CD4-positive, CD25-positive, alpha-beta regulatory T cell (primary cell): ENCODE measurements around the gene MPPE1. TPM values are rescaled to one million over a fixed set of nuclear protein-coding genes. Genes with fewer than 3 reads are reported as not detected.

ENCODE experiments used
- ATAC-seq, 2 donors: fragments of 150-1000 bp; cut with Tn5 transposase; one replicate each; pipeline ENCODE4 v1.10.0; 2021; ENCODE audit warnings: low read depth in 2 of 2, moderate number of reproducible peaks in 2 of 2, moderate library complexity in 1 of 2
- DNase-seq, 3 donors: peaks; one replicate each; pipeline versions ENCODE4 v3.0.0 to v3.0.0-alpha.2; 2012 to 2022; ENCODE audit warnings: mixed read lengths in 1 of 3
- H3K27ac ChIP-seq: one replicate; pipeline ENCODE4 v1.7.0; 2013; ENCODE audit warnings: mild to moderate bottlenecking, low read length; ENCODE audit not compliant: insufficient read depth, poor library complexity, severe bottlenecking
- H3K27me3 ChIP-seq: one replicate; pipeline ENCODE4 v1.7.0; 2013; ENCODE audit warnings: low read length; ENCODE audit not compliant: control insufficient read depth, insufficient read depth
- H3K36me3 ChIP-seq: one replicate; pipeline ENCODE4 v1.7.0; 2013; ENCODE audit warnings: mild to moderate bottlenecking, low read length, moderate library complexity; ENCODE audit not compliant: control insufficient read depth, insufficient read depth
- H3K4me1 ChIP-seq: 2 replicates; pipeline ENCODE4 v1.7.0; 2013; ENCODE audit warnings: mild to moderate bottlenecking, low read length; ENCODE audit not compliant: insufficient read depth, control insufficient read depth, poor library complexity, severe bottlenecking
- H3K4me3 ChIP-seq: one replicate; pipeline ENCODE4 v1.7.0; 2013; ENCODE audit warnings: low read depth, mild to moderate bottlenecking, low read length, moderate library complexity
- H3K9me3 ChIP-seq, 2 experiments: 1 replicate in 1 of 2; 2 replicates in 1 of 2; pipeline ENCODE4 v1.7.0; 2013; ENCODE audit warnings: low read length in 2 of 2, mild to moderate bottlenecking in 1 of 2, moderate library complexity in 1 of 2; ENCODE audit not compliant: control insufficient read depth in 2 of 2
- H3K27ac Mint-ChIP-seq, 3 donors: one replicate each; pipeline ENCODE4 v1.8.0; 2020 to 2022; ENCODE audit warnings: mild to moderate bottlenecking in 3 of 3, mixed read lengths in 3 of 3, moderate library complexity in 2 of 3
- H3K27me3 Mint-ChIP-seq: one replicate; pipeline ENCODE4 v1.8.0; 2022; ENCODE audit warnings: mild to moderate bottlenecking, mixed read lengths
- H3K36me3 Mint-ChIP-seq: one replicate; pipeline ENCODE4 v1.8.0; 2020; ENCODE audit warnings: mixed read lengths
- H3K4me1 Mint-ChIP-seq, 4 donors: one replicate each; pipeline ENCODE4 v1.8.0; 2020 to 2022; ENCODE audit warnings: mixed read lengths in 4 of 4, mild to moderate bottlenecking in 1 of 4
- H3K4me3 Mint-ChIP-seq, 4 donors: one replicate each; pipeline ENCODE4 v1.8.0; 2020 to 2022; ENCODE audit warnings: mild to moderate bottlenecking in 4 of 4, mixed read lengths in 4 of 4, moderate library complexity in 3 of 4
- H3K9me3 Mint-ChIP-seq, 7 donors: one replicate each; pipeline ENCODE4 v1.8.0; 2020 to 2022; ENCODE audit warnings: mixed read lengths in 7 of 7, mild to moderate bottlenecking in 3 of 7, moderate library complexity in 2 of 7
- polyA plus RNA-seq, 4 donors: library from polyadenylated mRNA; unstranded; fragments of 300-500 nt; fragmentation: Illumina TruSeq; gene quantifications; one replicate each; pipeline ENCODE4 v1.2.3, GENCODE V29; 2021
- total RNA-seq: library from RNA; stranded (reverse); gene quantifications from one replicate; pipeline ENCODE4 v1.2.3, GENCODE V29; 2022

Gene MPPE1
- total RNA-seq (97.4 TPM), polyA plus RNA-seq (10 to 100 TPM; 40.9 to 63.2 (median 57.2) TPM)

- Mint-ChIP-seq H3K9me3 (no peaks in the 10 kb centered on the region), H3K4me3 (peak within 1 kb of the TSS; percentile 94 to 98 (median 96)), H3K4me1 (peaks cover 15 to 38% (median 25%) of the 10 kb centered on the region in 4 donors), H3K36me3 (peaks cover 4% of the 10 kb centered on the region), H3K27ac (peak within 1 kb of the TSS; percentile 95 to 96 (median 95)), H3K27me3 (no peaks in the 10 kb centered on the region)
- Histone ChIP-seq H3K27ac (peak within 1 kb of the TSS; percentile 92), H3K4me3 (peak within 1 kb of the TSS; percentile 93), H3K36me3 (peaks cover 10% of the 10 kb centered on the region), H3K4me1 (peaks cover 20% of the 10 kb centered on the region), H3K27me3 (no peaks in the 10 kb centered on the region), H3K9me3 (no peaks in the 10 kb centered on the region)
- ATAC-seq (peak; percentile 89 to 92), DNase-seq (peak; percentile 80 to 94 (median 86))
Observed at GRCh38 chr18:11908182-11909060, at the start of gene MPPE1. Gene MPPE1, minus strand, starts transcription at chr18:11908317. Its CDS starts 11,053 bp downstream, at chr18:11897264.

- Mint-ChIP-seq H3K27ac (no peak overlapping the region), H3K9me3 (peaks cover 0 to 12% (median 3%) of the 10 kb centered on the region in 7 donors), H3K36me3 (peaks cover 6% of the 10 kb centered on the region), H3K4me1 (no peaks in the 10 kb centered on the region), H3K27me3 (peaks cover 6% of the 10 kb centered on the region), H3K4me3 (no peak overlapping the region)
- no peaks in the 10 kb centered on the region for H3K4me1 ChIP-seq
- no peaks in the 10 kb centered on the region for H3K27me3 ChIP-seq
- ATAC-seq (no peak), DNase-seq (no peak)
- H3K4me3 ChIP-seq: no peak overlapping the region
- H3K27ac ChIP-seq: no peak overlapping the region
- peaks cover 11 to 13% of the 10 kb centered on the region in 2 experiments for H3K9me3 ChIP-seq
- no peaks in the 10 kb centered on the region for H3K36me3 ChIP-seq
Observed at GRCh38 chr18:11957636-11958035, 49.5 kb upstream of the MPPE1 start.

- Mint-ChIP-seq H3K27ac (no peak overlapping the region), H3K4me1 (no peaks in the 10 kb centered on the region), H3K4me3 (no peak overlapping the region), H3K36me3 (peaks cover 6% of the 10 kb centered on the region), H3K27me3 (peaks cover 4% of the 10 kb centered on the region), H3K9me3 (peaks cover 0 to 12% (median 3%) of the 10 kb centered on the region in 7 donors)
- H3K27me3 ChIP-seq: no peaks in the 10 kb centered on the region
- no peaks in the 10 kb centered on the region for H3K36me3 ChIP-seq
- no peaks in the 10 kb centered on the region for H3K4me1 ChIP-seq
- DNase-seq (no peak), ATAC-seq (no peak)
- no peak overlapping the region for H3K4me3 ChIP-seq
- H3K27ac ChIP-seq: no peak overlapping the region
- peaks cover 11 to 13% of the 10 kb centered on the region in 2 experiments for H3K9me3 ChIP-seq
Observed at GRCh38 chr18:11956371-11957308, 48.5 kb upstream of the MPPE1 start.

GRCh38 chr18:11955239-11956029 is 47.3 kb upstream of the MPPE1 start:
- peaks cover 6% of the 10 kb centered on the region for H3K36me3 Mint-ChIP-seq
- no peak overlapping the region for H3K4me3 ChIP-seq
- DNase-seq (no peak), ATAC-seq (no peak)
- H3K36me3 ChIP-seq: no peaks in the 10 kb centered on the region
- H3K9me3 Mint-ChIP-seq: peaks cover 0 to 12% (median 3%) of the 10 kb centered on the region in 7 donors
- H3K4me1 ChIP-seq: no peaks in the 10 kb centered on the region
- no peaks in the 10 kb centered on the region for H3K27me3 ChIP-seq
- no peak overlapping the region for H3K4me3 Mint-ChIP-seq
- peaks cover 11 to 13% of the 10 kb centered on the region in 2 experiments for H3K9me3 ChIP-seq
- H3K27ac Mint-ChIP-seq: peak overlapping the region in 1 of 3 donors; percentile 78
- H3K27me3 Mint-ChIP-seq: peaks cover 4% of the 10 kb centered on the region
- no peaks in the 10 kb centered on the region for H3K4me1 Mint-ChIP-seq
- H3K27ac ChIP-seq: no peak overlapping the region

- no peaks in the 10 kb centered on the region for H3K36me3 ChIP-seq
- no peaks in the 10 kb centered on the region for H3K4me1 ChIP-seq
- no peak overlapping the region for H3K27ac ChIP-seq
- Mint-ChIP-seq H3K4me1 (no peaks in the 10 kb centered on the region), H3K27ac (no peak overlapping the region), H3K9me3 (peaks cover 0 to 12% (median 3%) of the 10 kb centered on the region in 7 donors), H3K4me3 (no peak overlapping the region), H3K27me3 (peaks cover 4% of the 10 kb centered on the region), H3K36me3 (peaks cover 6% of the 10 kb centered on the region)
- no peak overlapping the region for H3K4me3 ChIP-seq
- ATAC-seq (no peak), DNase-seq (no peak)
- peaks cover 11 to 13% of the 10 kb centered on the region in 2 experiments for H3K9me3 ChIP-seq
- H3K27me3 ChIP-seq: no peaks in the 10 kb centered on the region
Observed at GRCh38 chr18:11953113-11953512, 45.0 kb upstream of the MPPE1 start.

- H3K9me3 Mint-ChIP-seq: peaks cover 0 to 2% (median 0%) of the 10 kb centered on the region in 7 donors
- Histone ChIP-seq H3K27ac (no peak overlapping the region), H3K4me1 (peaks cover 12% of the 10 kb centered on the region), H3K4me3 (no peak overlapping the region), H3K27me3 (no peaks in the 10 kb centered on the region), H3K9me3 (peaks cover 0 to under 1% of the 10 kb centered on the region in 2 experiments), H3K36me3 (no peaks in the 10 kb centered on the region)
- H3K27ac Mint-ChIP-seq: no peak overlapping the region
- H3K36me3 Mint-ChIP-seq: peaks cover under 1% of the 10 kb centered on the region
- ATAC-seq: no peak
- H3K4me3 Mint-ChIP-seq: no peak overlapping the region
- no peaks in the 10 kb centered on the region for H3K27me3 Mint-ChIP-seq
- peaks cover 4 to 13% (median 5%) of the 10 kb centered on the region in 4 donors for H3K4me1 Mint-ChIP-seq
- no peak for DNase-seq
Observed at GRCh38 chr18:11951390-11951851, 43.3 kb upstream of the MPPE1 start.

GRCh38 chr18:11950824-11951223 is 42.7 kb upstream of the MPPE1 start:
- Histone ChIP-seq H3K4me1 (peaks cover 12% of the 10 kb centered on the region), H3K36me3 (no peaks in the 10 kb centered on the region), H3K27ac (no peak overlapping the region), H3K4me3 (no peak overlapping the region), H3K9me3 (no peaks in the 10 kb centered on the region), H3K27me3 (no peaks in the 10 kb centered on the region)
- Mint-ChIP-seq H3K27ac (no peak overlapping the region), H3K36me3 (no peaks in the 10 kb centered on the region), H3K9me3 (peaks cover 0 to 2% (median 0%) of the 10 kb centered on the region in 7 donors), H3K27me3 (no peaks in the 10 kb centered on the region), H3K4me1 (peaks cover 4 to 14% (median 5%) of the 10 kb centered on the region in 4 donors), H3K4me3 (no peak overlapping the region)
- DNase-seq: no peak
- ATAC-seq: no peak
